H1 (cell line): Measurements from ENCODE around the gene DEFB114. TPM values are rescaled to one million over a fixed set of nuclear protein-coding genes. Genes with fewer than 3 reads are reported as not detected.

ENCODE experiments used
- CTCF ChIA-PET: fragments of 300-600 bp; sonication (Branson Sonifier 250); formaldehyde crosslinking; loops from one replicate; lab custom pipeline; 2021; ENCODE audit not compliant: partially characterized antibody; lab: Charles Lee
- POLR2A ChIA-PET: fragments of 300-600 bp; sonication (Branson Sonifier 250); formaldehyde crosslinking; loops from one replicate; lab custom pipeline; 2021; ENCODE audit warnings: inconsistent platforms; ENCODE audit not compliant: partially characterized antibody; lab: Charles Lee
- DNase-seq, 2 experiments: peaks; one replicate each; pipeline versions ENCODE4 v3.0.0 to v3.0.0-alpha.2; 2010 to 2022; ENCODE audit warnings: low spot score in 2 of 2, low read depth in 1 of 2, mixed read lengths in 1 of 2
- FAIRE-seq: peaks from 2 replicates; lab custom pipeline; 2011; peaks lifted over from hg19 to GRCh38; lab: Jason Lieb, UNC
- H2AFZ ChIP-seq: 2 replicates; pipeline ENCODE4 v1.8.1; 2012; ENCODE audit warnings: low read length, inconsistent platforms
- H2AK5ac ChIP-seq: 2 replicates; pipeline ENCODE4 v1.6.1; 2013; ENCODE audit warnings: low read depth, low read length
- H2BK120ac ChIP-seq: replicated peaks from 2 replicates; pipeline ENCODE3; 2013; ENCODE audit warnings: low read depth, low read length, inconsistent platforms
- H2BK12ac ChIP-seq: 2 replicates; pipeline ENCODE4 v1.6.1; 2013; ENCODE audit warnings: low read depth, low read length
- H2BK15ac ChIP-seq: 2 replicates; pipeline ENCODE4 v1.6.1; 2013; ENCODE audit warnings: low read length
- H2BK20ac ChIP-seq: 2 replicates; pipeline ENCODE4 v1.6.1; 2013; ENCODE audit warnings: low read length
- H2BK5ac ChIP-seq: 2 replicates; pipeline ENCODE4 v1.6.1; 2013; ENCODE audit warnings: low read depth, low read length
- H3K14ac ChIP-seq: 2 replicates; pipeline ENCODE4 v1.6.1; 2013; ENCODE audit warnings: inconsistent platforms; ENCODE audit not compliant: insufficient read length
- H3K18ac ChIP-seq: 2 replicates; pipeline ENCODE4 v1.6.1; 2013; ENCODE audit warnings: low read length; ENCODE audit errors: extremely low read depth
- H3K23ac ChIP-seq: 2 replicates; pipeline ENCODE4 v1.6.1; 2013; ENCODE audit warnings: inconsistent platforms; ENCODE audit not compliant: insufficient read length
- H3K23me2 ChIP-seq: 2 replicates; pipeline ENCODE4 v1.6.1; 2013; ENCODE audit warnings: low read depth, low read length
- H3K27ac ChIP-seq: 2 replicates; pipeline ENCODE4 v1.6.1; 2011; ENCODE audit warnings: low read depth, low read length, inconsistent platforms
- H3K27me3 ChIP-seq, 4 experiments: replicated peaks in 1 of 4; 1 replicate in 1 of 4; 2 replicates in 3 of 4; pipeline versions ENCODE4 v1.6.1 to v1.8.1; 2011 to 2013; ENCODE audit warnings: low read length in 3 of 4, mild to moderate bottlenecking in 3 of 4, inconsistent platforms in 2 of 4, mixed read lengths in 2 of 4, moderate library complexity in 1 of 4; ENCODE audit not compliant: control insufficient read depth in 3 of 4, insufficient read depth in 3 of 4; ENCODE audit errors: extremely low read depth in 1 of 4
- H3K36me3 ChIP-seq, 4 experiments: 2 replicates each; pipeline versions ENCODE4 v1.6.1 to v1.8.1; 2011 to 2013; ENCODE audit warnings: mild to moderate bottlenecking in 4 of 4, low read length in 3 of 4, moderate library complexity in 2 of 4, control low read depth in 1 of 4, inconsistent platforms in 1 of 4; ENCODE audit not compliant: insufficient read depth in 4 of 4, control insufficient read depth in 2 of 4
- H3K4ac ChIP-seq: replicated peaks from 2 replicates; pipeline ENCODE3; 2013; ENCODE audit warnings: low read length, low read depth, mixed read lengths, inconsistent platforms; ENCODE audit not compliant: insufficient read length
- H3K4me1 ChIP-seq, 4 experiments: replicated peaks in 1 of 4; 1 replicate in 1 of 4; 2 replicates in 3 of 4; pipeline versions ENCODE4 v1.6.1 to v1.8.1; 2011 to 2013; ENCODE audit warnings: low read length in 3 of 4, inconsistent platforms in 2 of 4, mixed read lengths in 1 of 4; ENCODE audit not compliant: insufficient read depth in 4 of 4, control insufficient read depth in 3 of 4
- H3K4me2 ChIP-seq, 2 experiments: 2 replicates each; pipeline versions ENCODE4 v1.6.1 to v1.8.1; 2011 to 2013; ENCODE audit warnings: low read depth in 2 of 2, low read length in 2 of 2, control low read depth in 1 of 2, inconsistent platforms in 1 of 2, mild to moderate bottlenecking in 1 of 2; ENCODE audit not compliant: insufficient read depth in 1 of 2
- H3K4me3 ChIP-seq, 4 experiments: fragments of 200-600, 300-600 bp in 1 of 4; sonication (generic), shearing (Covaris generic), sonication (Bioruptor Twin) in 1 of 4; 2 replicates each; pipeline versions ENCODE4 v1.5.1 to v1.8.1; 2011 to 2016; ENCODE audit warnings: low read length in 4 of 4, low read depth in 3 of 4, control low read depth in 2 of 4, inconsistent platforms in 2 of 4, mild to moderate bottlenecking in 2 of 4, mixed read lengths in 1 of 4, moderate library complexity in 1 of 4; ENCODE audit not compliant: insufficient read depth in 2 of 4; ENCODE audit errors: extremely low read depth in 1 of 4
- H3K56ac ChIP-seq: replicated peaks from 2 replicates; pipeline ENCODE3; 2013; ENCODE audit warnings: low read depth, mild to moderate bottlenecking, mixed read lengths, low read length, inconsistent platforms; ENCODE audit not compliant: insufficient read length
- H3K79me1 ChIP-seq: 2 replicates; pipeline ENCODE4 v1.6.1; 2013; ENCODE audit warnings: low read depth, low read length, control low read depth
- H3K79me2 ChIP-seq, 2 experiments: 2 replicates each; pipeline versions ENCODE4 v1.6.1 to v1.8.1; 2012 to 2013; ENCODE audit warnings: low read length in 2 of 2, mild to moderate bottlenecking in 2 of 2, inconsistent platforms in 1 of 2; ENCODE audit not compliant: insufficient read depth in 2 of 2, control insufficient read depth in 1 of 2
- H3K9ac ChIP-seq, 4 experiments: replicated peaks in 1 of 4; 1 replicate in 1 of 4; 2 replicates in 3 of 4; pipeline versions ENCODE4 v1.6.1 to v1.8.1; 2011 to 2013; ENCODE audit warnings: low read depth in 3 of 4, low read length in 3 of 4, control low read depth in 2 of 4, mild to moderate bottlenecking in 2 of 4, moderate library complexity in 2 of 4, inconsistent platforms in 1 of 4; ENCODE audit errors: extremely low read depth in 1 of 4
- H3K9me3 ChIP-seq, 2 experiments: 2 replicates each; pipeline versions ENCODE4 v1.6.1 to v1.8.1; 2012 to 2013; ENCODE audit warnings: mild to moderate bottlenecking in 2 of 2, moderate library complexity in 2 of 2, control low read depth in 1 of 2, inconsistent platforms in 1 of 2, low read depth in 1 of 2, low read length in 1 of 2, mixed read lengths in 1 of 2; ENCODE audit not compliant: insufficient read depth in 2 of 2
- H4K20me1 ChIP-seq, 2 experiments: replicated peaks in 1 of 2; 2 replicates each; pipeline versions ENCODE3 to v1.8.1; 2011 to 2013; ENCODE audit warnings: inconsistent platforms in 2 of 2, low read length in 2 of 2, mild to moderate bottlenecking in 1 of 2; ENCODE audit not compliant: insufficient read depth in 2 of 2, control insufficient read depth in 1 of 2
- H4K5ac ChIP-seq: 2 replicates; pipeline ENCODE4 v1.6.1; 2013; ENCODE audit warnings: low read length, low read depth, mixed read lengths, inconsistent platforms; ENCODE audit not compliant: insufficient read length
- H4K8ac ChIP-seq: 2 replicates; pipeline ENCODE4 v1.8.0; 2013; ENCODE audit warnings: mild to moderate bottlenecking, moderate library complexity, low read length, inconsistent platforms; ENCODE audit not compliant: insufficient read depth; ENCODE audit errors: extremely low read depth
- H4K91ac ChIP-seq: replicated peaks from 2 replicates; pipeline ENCODE3; 2013; ENCODE audit warnings: low read length, mixed read lengths, inconsistent platforms; ENCODE audit not compliant: insufficient read length
- CBX8 ChIP-seq: fragments of 300-800, 300-1000 bp; sonication (generic); IDR thresholded peaks from 2 replicates; pipeline ENCODE4 v1.7.1; 2016; ENCODE audit warnings: low read depth, low read length, borderline replicate concordance
- CHD1 ChIP-seq: IDR thresholded peaks from 2 replicates; pipeline ENCODE4 v1.6.1; 2012; ENCODE audit warnings: low read depth, low read length, improper control_type of control experiment
- GABPA ChIP-seq: IDR thresholded peaks from 2 replicates; pipeline ENCODE4 v1.6.1; 2011; ENCODE audit warnings: mild to moderate bottlenecking, low read length, moderate library complexity, borderline replicate concordance; ENCODE audit not compliant: insufficient read depth
- HDAC2 ChIP-seq, 2 experiments: fragments of 300-600 bp in 1 of 2; sonication (generic) in 1 of 2; IDR thresholded peaks; 2 replicates each; pipeline ENCODE4 v1.6.1; 2011 to 2012; ENCODE audit warnings: low read depth in 2 of 2, low read length in 2 of 2, mild to moderate bottlenecking in 2 of 2, moderate library complexity in 2 of 2, borderline replicate concordance in 1 of 2, inconsistent platforms in 1 of 2
- JUN ChIP-seq: IDR thresholded peaks from 2 replicates; pipeline ENCODE4 v1.6.1; 2011; ENCODE audit warnings: low read depth, mild to moderate bottlenecking, improper control_type of control experiment, low read length
- SIN3A ChIP-seq, 2 experiments: IDR thresholded peaks in 1 of 2; conservative IDR thresholded peaks in 1 of 2; 2 replicates each; pipeline ENCODE4 v1.6.1; 2011 to 2012; ENCODE audit warnings: low read length in 2 of 2, improper control_type of control experiment in 1 of 2, low read depth in 1 of 2, mild to moderate bottlenecking in 1 of 2
- SIX5 ChIP-seq: IDR thresholded peaks from 2 replicates; pipeline ENCODE4 v1.6.1; 2011; ENCODE audit warnings: mild to moderate bottlenecking, low read depth, low read length
- SP2 ChIP-seq: IDR thresholded peaks from 2 replicates; pipeline ENCODE4 v1.6.1; 2012; ENCODE audit warnings: mild to moderate bottlenecking, low read length, inconsistent platforms
- ZNF274 ChIP-seq: IDR thresholded peaks from 2 replicates; pipeline ENCODE4 v1.7.0; 2012; ENCODE audit warnings: low read length, borderline replicate concordance; ENCODE audit errors: extremely low read depth
- WGBS, 2 experiments: shearing (Covaris generic) in 1 of 2; methylation state at CpG; one replicate each; pipeline versions ENCODE4 v1.1.6 to v1.1.7; 2013 to 2015; ENCODE audit warnings: low lambda C conversion rate in 2 of 2, mixed read lengths in 2 of 2, inconsistent platforms in 1 of 2, low coverage in 1 of 2, missing lambda C conversion rate in 1 of 2; ENCODE audit not compliant: insufficient replicate concordance in 2 of 2, insufficient coverage in 1 of 2, insufficient read length in 1 of 2; ENCODE audit errors: extremely low coverage in 1 of 2, missing lambda C conversion rate in 1 of 2; 5-methylcytosine and 5-hydroxymethylcytosine counted together
- polyA plus RNA-seq, 7 experiments: library from polyadenylated mRNA; depleted of rRNA in 3 of 7; stranded (reverse) in 5 of 7; unstranded in 2 of 7; fragments of >200 nt in 5 of 7; fragments of 200-250 nt in 2 of 7; gene quantifications; 1 replicate in 5 of 7; 2 replicates in 1 of 7; 4 replicates in 1 of 7; pipeline versions ENCODE4 v1.2.1 to v1.2.3, GENCODE V29; 2011 to 2013; ENCODE audit warnings: missing spikeins in 2 of 7, mixed read lengths in 2 of 7
- total RNA-seq: library from RNA; stranded (reverse); fragmentation: NEBNext Ultra II Directional; extraction: Animal tissue kit (Norgen Biotek cat#: 25700); gene quantifications from 2 replicates; pipeline ENCODE4 v1.2.1, GENCODE V29; 2021
- TF ChIP-seq, protein P1 (sequence below), 3 experiments: IDR thresholded peaks; 1 replicate in 2 of 3; 2 replicates in 1 of 3; pipeline versions ENCODE4 v1.5.1 to v1.6.1; 2011; ENCODE audit warnings: low read length in 3 of 3, mild to moderate bottlenecking in 3 of 3, inconsistent platforms in 2 of 3, low read depth in 1 of 3, moderate library complexity in 1 of 3; ENCODE audit not compliant: insufficient read depth in 1 of 3; ENCODE audit errors: control extremely low read depth in 1 of 3

Gene DEFB114
- total and polyA plus RNA-seq, 2 of the 8 experiments (the other 6 are each of a cell fraction or from before 2014, with no cell fraction given): not detected

GRCh38 chr6:49918787-49919186, 45.2 kb downstream of the DEFB114 start:
- no peak overlapping the region for H2AK5ac ChIP-seq
- H3K36me3 ChIP-seq: no peaks in the 10 kb centered on the region
- DNase-seq (peak in 1 of 2 experiments; percentile 17), FAIRE-seq (peak; percentile 60)
- no peak overlapping the region for H2BK20ac ChIP-seq
- H4K8ac ChIP-seq: no peak overlapping the region
- peak overlapping the region; percentile 25; the same call in 1 of the 2 replicates for H3K18ac ChIP-seq
- no peak overlapping the region for H3K56ac ChIP-seq
- H3K27ac ChIP-seq: no peak overlapping the region
- H4K20me1 ChIP-seq: no peaks in the 10 kb centered on the region
- H3K4me1 ChIP-seq: peaks cover 2 to 13% (median 8%) of the 10 kb centered on the region in 4 experiments; a peak in 4 of 7 replicates
- no peak overlapping the region for H3K23ac ChIP-seq
- H4K91ac ChIP-seq: peak overlapping the region; percentile 82
- H3K9ac ChIP-seq: no peak overlapping the region; a peak in 1 of 7 replicates
- H3K9me3 ChIP-seq: no peaks in the 10 kb centered on the region
- peak overlapping the region; percentile 57 for H2BK120ac ChIP-seq
- H3K4ac ChIP-seq: no peak overlapping the region
- no peak overlapping the region for H3K14ac ChIP-seq
- H2BK15ac ChIP-seq: peak overlapping the region; percentile 99
- CTCF ChIA-PET: interaction anchor here (0.6 to 1.1 kb wide), 8 partner anchors 15 to 1534 kb away, joined by 3 to 7 read pairs (median 4); no protein-coding TSS in a partner anchor
- no peaks in the 10 kb centered on the region for H3K27me3 ChIP-seq
- peak overlapping the region; percentile 77; the same call in 1 of the 2 replicates for H2BK5ac ChIP-seq
- no peak overlapping the region for H3K4me3 ChIP-seq
- no peak overlapping the region for H2AFZ ChIP-seq
- peak overlapping the region; percentile 28 to 36; a peak in 2 of 4 replicates for H3K4me2 ChIP-seq
- 64% methylated on average over 2 of the region's 2 CpGs; no CpG with 5 or more reads in 1 of the 2 experiments for WGBS, 2 experiments
- no peaks in the 10 kb centered on the region for H3K79me2 ChIP-seq
- no peaks in the 10 kb centered on the region; the same call in 1 of the 2 replicates for H3K23me2 ChIP-seq
- H3K79me1 ChIP-seq: no peaks in the 10 kb centered on the region
- H4K5ac ChIP-seq: peak overlapping the region; percentile 63
- H2BK12ac ChIP-seq: no peak overlapping the region; the same call in 1 of the 2 replicates
- POLR2A ChIA-PET: interaction anchor here (0.9 kb wide), 1 partner anchor 28 kb away, joined by 3 read pairs; no protein-coding TSS in a partner anchor
- TF ChIP-seq GABPA (no peak), HDAC2 (IDR thresholded peaks at IDR 0.05; ENCODE audit: borderline replicate concordance in 1 of 2, low read depth in 2 of 2, low read length in 2 of 2) (no peak), SIN3A (conservative IDR thresholded peaks at IDR 0.05 in 1 of 2, IDR thresholded peaks at IDR 0.05 in 1 of 2; ENCODE audit: low read depth in 1 of 2, low read length in 2 of 2) (no peak), CHD1 (no peak), ZNF274 (no peak), SIX5 (no peak), JUN (no peak), CBX8 (no peak), SP2 (no peak)
- TF ChIP-seq, protein P1, sequence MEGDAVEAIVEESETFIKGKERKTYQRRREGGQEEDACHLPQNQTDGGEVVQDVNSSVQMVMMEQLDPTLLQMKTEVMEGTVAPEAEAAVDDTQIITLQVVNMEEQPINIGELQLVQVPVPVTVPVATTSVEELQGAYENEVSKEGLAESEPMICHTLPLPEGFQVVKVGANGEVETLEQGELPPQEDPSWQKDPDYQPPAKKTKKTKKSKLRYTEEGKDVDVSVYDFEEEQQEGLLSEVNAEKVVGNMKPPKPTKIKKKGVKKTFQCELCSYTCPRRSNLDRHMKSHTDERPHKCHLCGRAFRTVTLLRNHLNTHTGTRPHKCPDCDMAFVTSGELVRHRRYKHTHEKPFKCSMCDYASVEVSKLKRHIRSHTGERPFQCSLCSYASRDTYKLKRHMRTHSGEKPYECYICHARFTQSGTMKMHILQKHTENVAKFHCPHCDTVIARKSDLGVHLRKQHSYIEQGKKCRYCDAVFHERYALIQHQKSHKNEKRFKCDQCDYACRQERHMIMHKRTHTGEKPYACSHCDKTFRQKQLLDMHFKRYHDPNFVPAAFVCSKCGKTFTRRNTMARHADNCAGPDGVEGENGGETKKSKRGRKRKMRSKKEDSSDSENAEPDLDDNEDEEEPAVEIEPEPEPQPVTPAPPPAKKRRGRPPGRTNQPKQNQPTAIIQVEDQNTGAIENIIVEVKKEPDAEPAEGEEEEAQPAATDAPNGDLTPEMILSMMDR (IDR thresholded peaks at IDR 0.05; ENCODE audit: control extremely low read depth in 1 of 3, insufficient read depth in 1 of 3, low read depth in 1 of 3, low read length in 3 of 3): peak in 2 of 3 experiments; percentile 20; a peak in 3 of 4 replicates
